NB4 (cell line): ENCODE measurements around the gene ODF4.

Source experiments
- CTCF ChIP-seq: IDR thresholded peaks from one replicate; pipeline ENCODE4 v1.5.1; 2012; ENCODE audit warnings: low read depth, low read length
- POLR2A ChIP-seq: IDR thresholded peaks from 2 replicates; pipeline ENCODE4 v1.6.1; 2011; ENCODE audit warnings: mild to moderate bottlenecking; ENCODE audit not compliant: insufficient read length; ENCODE audit errors: extremely low read depth

DNA sequence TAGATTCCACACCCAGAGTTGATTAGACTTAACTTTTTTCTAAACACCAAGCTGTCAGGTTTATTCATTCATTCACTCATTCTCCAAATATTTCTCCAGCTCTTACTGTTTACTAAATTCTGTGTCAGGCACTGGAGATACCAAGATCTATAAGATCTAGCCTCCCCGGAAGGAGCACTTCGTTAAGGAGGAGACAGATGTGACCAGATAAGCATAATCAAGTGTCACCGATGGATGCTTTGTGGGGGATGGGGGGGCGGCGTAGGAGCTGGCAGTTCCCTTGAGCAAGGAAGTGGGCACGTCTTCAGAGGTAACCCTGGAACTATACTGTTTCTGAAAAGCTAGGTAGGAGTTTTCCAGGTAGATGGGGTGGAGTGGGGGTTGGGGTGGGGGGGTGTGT is 47.2 kb downstream of the ODF4 start:
- TF ChIP-seq CTCF (no peak), POLR2A (no peak)
